ENCODE data around the gene TMEM141. TPM values are rescaled to one million over a fixed set of nuclear protein-coding genes. Genes with fewer than 3 reads are reported as not detected.

The TMEM141 gene
- total and polyA plus RNA-seq, 12 donors: 48.1 to 107 (median 64.1) TPM

DNA sequence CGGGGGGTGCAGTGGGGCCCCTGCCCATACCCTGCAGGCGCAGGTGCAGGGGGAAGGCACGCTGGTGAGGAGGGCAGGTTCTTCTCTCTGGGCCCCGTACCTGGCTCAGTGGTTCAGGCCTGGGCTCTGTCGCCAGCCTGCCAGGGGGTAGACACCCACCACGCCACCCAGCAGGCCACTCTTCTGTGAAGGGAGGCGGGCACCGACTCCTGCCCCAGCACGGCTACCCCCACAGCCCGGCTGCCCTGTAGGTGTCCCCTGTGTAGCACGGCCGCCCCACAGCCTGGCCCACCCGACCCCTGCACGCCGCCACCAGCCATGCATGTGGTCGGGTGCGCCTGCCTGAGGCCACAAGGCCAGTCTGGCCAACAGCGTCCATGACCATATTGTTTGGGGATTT, 44.5 kb upstream of the TMEM141 start:
- H3K9me3 ChIP-seq: peaks cover 0 to 6% (median 0%) of the 10 kb centered on the region in 11 donors
- peak overlapping the region in 6 of 10 donors; percentile 31 to 81 (median 58) for H3K27ac ChIP-seq
- H3K36me3 ChIP-seq: no peaks in the 10 kb centered on the region
- WGBS, 2 donors: 93 to 94% methylated on average over 18 of the region's 18 CpGs
- no peak overlapping the region for H3K4me3 ChIP-seq
- TF ChIP-seq, protein P1, sequence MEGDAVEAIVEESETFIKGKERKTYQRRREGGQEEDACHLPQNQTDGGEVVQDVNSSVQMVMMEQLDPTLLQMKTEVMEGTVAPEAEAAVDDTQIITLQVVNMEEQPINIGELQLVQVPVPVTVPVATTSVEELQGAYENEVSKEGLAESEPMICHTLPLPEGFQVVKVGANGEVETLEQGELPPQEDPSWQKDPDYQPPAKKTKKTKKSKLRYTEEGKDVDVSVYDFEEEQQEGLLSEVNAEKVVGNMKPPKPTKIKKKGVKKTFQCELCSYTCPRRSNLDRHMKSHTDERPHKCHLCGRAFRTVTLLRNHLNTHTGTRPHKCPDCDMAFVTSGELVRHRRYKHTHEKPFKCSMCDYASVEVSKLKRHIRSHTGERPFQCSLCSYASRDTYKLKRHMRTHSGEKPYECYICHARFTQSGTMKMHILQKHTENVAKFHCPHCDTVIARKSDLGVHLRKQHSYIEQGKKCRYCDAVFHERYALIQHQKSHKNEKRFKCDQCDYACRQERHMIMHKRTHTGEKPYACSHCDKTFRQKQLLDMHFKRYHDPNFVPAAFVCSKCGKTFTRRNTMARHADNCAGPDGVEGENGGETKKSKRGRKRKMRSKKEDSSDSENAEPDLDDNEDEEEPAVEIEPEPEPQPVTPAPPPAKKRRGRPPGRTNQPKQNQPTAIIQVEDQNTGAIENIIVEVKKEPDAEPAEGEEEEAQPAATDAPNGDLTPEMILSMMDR (IDR thresholded peaks at IDR 0.05): no peak
- intact Hi-C loops (cut with DNase I): no loop called here
- H3K4me1 ChIP-seq: peaks cover 18 to 56% (median 34%) of the 10 kb centered on the region in 9 donors
- ATAC-seq: peak in 1 of 8 donors; percentile 1
- H3K27me3 ChIP-seq: peaks cover 0 to 21% (median 16%) of the 10 kb centered on the region in 7 donors
- DNase-seq: no peak

DNA sequence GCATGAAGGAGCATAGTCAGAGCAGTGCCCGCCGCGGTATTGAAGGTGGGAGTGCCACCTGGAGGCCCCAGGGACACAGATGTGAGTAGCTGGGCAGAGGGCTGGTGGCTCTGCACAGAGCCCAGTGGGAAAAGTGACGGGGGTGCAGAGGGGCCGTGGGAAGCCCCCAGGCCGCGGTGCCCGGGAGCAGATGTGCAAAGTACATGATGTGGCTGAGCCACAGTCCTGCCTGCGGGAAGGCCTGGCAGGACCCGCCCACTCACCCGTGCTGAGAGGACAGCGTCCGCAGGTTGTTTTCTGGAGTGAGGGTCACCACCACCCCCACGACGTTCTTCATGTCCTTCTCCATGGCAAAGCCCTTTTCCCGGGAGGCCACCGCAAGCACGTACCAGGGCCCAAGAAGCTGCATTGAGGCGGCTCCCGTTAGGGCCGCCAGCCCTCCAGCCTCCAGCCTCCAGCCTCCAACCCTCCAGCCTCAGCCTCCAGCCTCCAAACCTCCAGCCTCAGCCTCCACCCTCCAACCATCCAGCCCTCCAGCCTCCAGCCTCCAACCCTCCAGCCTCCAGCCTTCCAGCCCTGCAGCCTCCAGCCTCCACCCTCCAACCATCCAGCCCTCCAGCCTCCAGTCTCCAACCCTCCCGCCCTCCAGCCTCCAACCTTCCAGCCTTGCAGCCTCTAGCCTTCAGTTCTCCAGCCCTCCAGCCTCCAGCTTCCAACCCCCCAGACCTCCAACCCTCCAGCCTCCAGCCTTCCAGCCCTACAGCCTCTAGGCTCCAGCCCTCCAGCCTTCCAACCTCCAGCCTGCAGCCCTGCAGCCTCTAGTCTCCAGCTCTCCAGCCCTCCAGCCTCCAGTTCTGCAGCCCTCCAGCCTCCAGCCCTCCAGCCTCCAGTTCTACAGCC, 43.7 kb upstream of the TMEM141 start:
- 91 to 93% methylated on average over 22 of the region's 22 CpGs for WGBS, 2 donors
- Histone ChIP-seq H3K36me3 (no peaks in the 10 kb centered on the region), H3K4me3 (no peak overlapping the region), H3K27me3 (peaks cover 0 to 14% (median 8%) of the 10 kb centered on the region in 7 donors), H3K9me3 (peaks cover 0 to 14% (median 0%) of the 10 kb centered on the region in 11 donors), H3K4me1 (peaks cover 13 to 48% (median 30%) of the 10 kb centered on the region in 9 donors), H3K27ac (peak overlapping the region in 4 of 10 donors; percentile 31 to 81 (median 66))
- ATAC-seq: no peak
- TF ChIP-seq, protein P1 (IDR thresholded peaks at IDR 0.05): no peak
- no peak for DNase-seq
- intact Hi-C loops (cut with DNase I): no loop called here

DNA sequence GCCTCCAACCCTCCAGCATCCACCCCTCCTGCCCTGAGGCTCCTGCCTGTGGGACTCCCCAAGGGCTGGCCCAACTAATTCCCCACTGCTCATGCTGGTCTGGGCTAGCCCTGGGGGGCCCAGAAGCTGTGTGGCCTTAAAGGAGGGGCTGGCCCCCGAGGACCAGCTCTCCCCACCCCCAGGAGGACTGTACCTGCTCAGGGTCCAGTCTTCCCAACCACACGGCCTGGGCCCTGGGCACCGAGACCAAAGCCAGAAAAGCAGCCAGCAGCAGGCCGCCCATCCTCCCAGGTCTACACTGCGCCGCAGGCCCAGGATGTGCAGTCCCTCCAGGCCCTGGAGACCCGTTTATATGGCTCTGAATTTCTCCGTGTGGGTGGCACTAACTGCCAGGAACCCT, 42.9 kb upstream of the TMEM141 start, which contains the start of gene LCN6:
Gene LCN6 (minus strand): TSS at position 325 of the 400 bp plus-strand sequence. CDS start 42 bp downstream, at position 283.
- no peak within 1 kb of the TSS for H3K4me3 ChIP-seq
- no peaks in the 10 kb centered on the region for H3K36me3 ChIP-seq
- TF ChIP-seq, protein P1 (IDR thresholded peaks at IDR 0.05): no peak
- ATAC-seq (peak in 3 of 8 donors; percentile 4 to 13 (median 7)), DNase-seq (no peak)
- intact Hi-C loops (cut with DNase I): no loop called here
- peaks cover 0 to 15% (median 0%) of the 10 kb centered on the region in 11 donors for H3K9me3 ChIP-seq
- H3K27me3 ChIP-seq: peaks cover 0 to 6% (median under 1%) of the 10 kb centered on the region in 7 donors
- H3K27ac ChIP-seq: peak within 1 kb of the TSS in 9 of 10 donors; percentile 31 to 84 (median 59)
- H3K4me1 ChIP-seq: peaks cover 12 to 41% (median 25%) of the 10 kb centered on the region in 9 donors
- 68 to 76% methylated on average over 8 of the region's 8 CpGs for WGBS, 2 donors
